GM23338 (cell line): ENCODE measurements around the gene OTOGL. TPM values are rescaled to one million over a fixed set of nuclear protein-coding genes. Genes with fewer than 3 reads are reported as not detected.

Source experiments
- ATAC-seq: fragments of 200-7000 bp; cut with Tn5 transposase; 3 replicates; pipeline ENCODE4 v1.9.1; 2020
- DNase-seq: peaks from one replicate; pipeline ENCODE4 v3.0.0-alpha.2; 2015; ENCODE audit warnings: low spot score
- H2AFZ ChIP-seq: fragments of 200-600 bp; sonication (generic); 2 replicates; pipeline ENCODE4 v1.8.0; 2016; ENCODE audit warnings: antibody characterized with exemption, mild to moderate bottlenecking, moderate library complexity
- H3F3A ChIP-seq: fragments of 200-600 bp; sonication (generic); replicated peaks from 2 replicates; pipeline ENCODE4 v1.8.0; 2017; ENCODE audit warnings: antibody characterized with exemption, mixed run types, low read depth
- H3K27ac ChIP-seq: fragments of 200-600 bp; sonication (generic); 2 replicates; pipeline ENCODE4 v1.6.1; 2016; ENCODE audit warnings: low read depth
- H3K27me3 ChIP-seq: fragments of 200-600 bp; sonication (generic); 2 replicates; pipeline ENCODE4 v1.8.0; 2016; ENCODE audit warnings: mild to moderate bottlenecking, mixed run types, moderate library complexity; ENCODE audit not compliant: insufficient read depth
- H3K36me3 ChIP-seq: fragments of 200-600 bp; sonication (generic); 2 replicates; pipeline ENCODE4 v1.8.0; 2016; ENCODE audit warnings: mild to moderate bottlenecking; ENCODE audit not compliant: insufficient read depth
- H3K4me1 ChIP-seq: fragments of 200-600 bp; sonication (generic); 2 replicates; pipeline ENCODE4 v1.8.0; 2016; ENCODE audit warnings: mild to moderate bottlenecking, moderate library complexity; ENCODE audit not compliant: insufficient read depth
- H3K4me2 ChIP-seq: fragments of 200-600 bp; sonication (generic); 2 replicates; pipeline ENCODE4 v1.7.1; 2017; ENCODE audit warnings: mixed run types
- H3K4me3 ChIP-seq: fragments of 200-600 bp; sonication (generic); 2 replicates; pipeline ENCODE4 v1.6.1; 2016; ENCODE audit warnings: mixed run types
- H3K79me2 ChIP-seq: fragments of 200-600 bp; sonication (generic); replicated peaks from 2 replicates; pipeline ENCODE4 v1.8.0; 2017; ENCODE audit warnings: mild to moderate bottlenecking; ENCODE audit not compliant: insufficient read depth
- H3K9me2 ChIP-seq: fragments of 200-600 bp; sonication (generic); 2 replicates; pipeline ENCODE4 v1.8.0; 2017; ENCODE audit not compliant: insufficient read depth
- H4K20me1 ChIP-seq: fragments of 200-600 bp; sonication (generic); replicated peaks from 2 replicates; pipeline ENCODE4 v1.8.0; 2017; ENCODE audit warnings: mild to moderate bottlenecking; ENCODE audit not compliant: insufficient read depth
- H3K27ac Mint-ChIP-seq: 2 replicates; pipeline ENCODE4 v1.8.0; 2020; ENCODE audit warnings: inconsistent platforms, mild to moderate bottlenecking, moderate library complexity, mixed read lengths
- H3K27me3 Mint-ChIP-seq: 3 replicates; pipeline ENCODE4 v1.8.0; 2022; ENCODE audit warnings: low read depth, mild to moderate bottlenecking, moderate library complexity, mixed read lengths, inconsistent platforms; ENCODE audit not compliant: insufficient read depth, poor library complexity
- H3K36me3 Mint-ChIP-seq: 3 replicates; pipeline ENCODE4 v1.8.0; 2021; ENCODE audit warnings: low read depth, mild to moderate bottlenecking, inconsistent platforms, moderate library complexity, mixed read lengths
- H3K4me1 Mint-ChIP-seq: 3 replicates; pipeline ENCODE4 v1.8.0; 2020; ENCODE audit warnings: mild to moderate bottlenecking, inconsistent platforms, mixed read lengths
- H3K4me3 Mint-ChIP-seq: 3 replicates; pipeline ENCODE4 v1.8.0; 2021; ENCODE audit warnings: moderate library complexity, mild to moderate bottlenecking, inconsistent platforms, mixed read lengths
- H3K9me3 Mint-ChIP-seq: 3 replicates; pipeline ENCODE4 v1.8.0; 2020; ENCODE audit warnings: moderate library complexity, mild to moderate bottlenecking, inconsistent platforms, mixed read lengths
- EZH2phosphoT487 ChIP-seq: fragments of 200-600 bp; sonication (generic); IDR thresholded peaks from one replicate; pipeline ENCODE4 v1.8.1; 2018; ENCODE audit warnings: antibody characterized with exemption; ENCODE audit not compliant: unreplicated experiment
- JUNB ChIP-seq: IDR thresholded peaks from one replicate; pipeline ENCODE4 v1.6.1; 2016; ENCODE audit warnings: antibody characterized with exemption; ENCODE audit not compliant: unreplicated experiment
- NANOG ChIP-seq: IDR thresholded peaks from 2 replicates; pipeline ENCODE4 v1.6.1; 2016; ENCODE audit warnings: antibody characterized with exemption, borderline replicate concordance
- POLR2AphosphoS5 ChIP-seq: IDR thresholded peaks from 2 replicates; pipeline ENCODE4 v1.6.1; 2016; ENCODE audit warnings: antibody characterized with exemption, low read depth
- STAT1 ChIP-seq: IDR thresholded peaks from one replicate; pipeline ENCODE4 v1.6.1; 2016; ENCODE audit warnings: antibody characterized with exemption; ENCODE audit not compliant: unreplicated experiment
- ZNF114 ChIP-seq: fragments of 250-450 bp; sonication (Bioruptor Pico); IDR thresholded peaks from 2 replicates; pipeline ENCODE4 v1.5.0; 2020; ENCODE audit warnings: mild to moderate bottlenecking, moderate library complexity
- ZNF331 ChIP-seq: fragments of 250-450 bp; sonication (Bioruptor Pico); IDR thresholded peaks from 2 replicates; pipeline ENCODE4 v1.5.0; 2020; ENCODE audit warnings: low read depth, mild to moderate bottlenecking, moderate library complexity
- polyA plus RNA-seq: library from polyadenylated mRNA; unstranded; fragments of >200 nt; fragmentation: Nextera tagmentation; extraction: Ambion mirVana; gene quantifications from 2 replicates; pipeline ENCODE4 v1.2.1, GENCODE V29; 2016
- total RNA-seq: library from RNA; depleted of rRNA; stranded (reverse); fragments of >200 nt; shearing (Covaris generic); gene quantifications from 2 replicates; pipeline ENCODE4 v1.2.3, GENCODE V29; 2014
- TF ChIP-seq, protein P1 (sequence below): IDR thresholded peaks from one replicate; pipeline ENCODE4 v1.6.1; 2018; ENCODE audit warnings: antibody characterized with exemption; ENCODE audit not compliant: unreplicated experiment
- TF ChIP-seq, protein P2 (sequence below): IDR thresholded peaks from 2 replicates; pipeline ENCODE4 v1.6.1; 2016; ENCODE audit warnings: antibody characterized with exemption

OTOGL gene
- total and polyA plus RNA-seq, 2 experiments from 2014 or later, result 0.36 to 0.66 TPM

DNA sequence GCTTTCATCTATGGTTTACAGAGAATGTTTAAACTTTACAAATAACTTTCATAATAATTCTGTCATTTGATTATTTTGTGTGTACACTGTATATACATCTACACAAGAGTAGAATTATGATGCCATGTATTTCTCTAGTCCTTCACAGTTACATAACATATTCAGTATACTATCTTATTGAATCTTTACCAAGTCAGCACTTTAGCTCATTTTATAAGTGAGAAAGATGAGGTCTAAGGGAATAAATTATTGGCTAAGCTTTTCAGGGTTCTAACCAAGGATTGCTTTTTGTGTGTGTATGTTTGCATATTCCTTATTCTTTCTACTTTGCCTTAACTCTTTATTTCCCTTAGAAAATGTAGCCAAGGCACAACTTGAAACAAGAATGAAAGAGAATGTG lies 260.4 kb downstream of the OTOGL start:
- no peaks in the 10 kb centered on the region for H3K79me2 ChIP-seq
- H3K27me3 ChIP-seq, result no peaks in the 10 kb centered on the region
- H3K4me2 ChIP-seq, result no peak overlapping the region
- no peaks in the 10 kb centered on the region for H3K27me3 Mint-ChIP-seq
- H3K36me3 Mint-ChIP-seq, result no peaks in the 10 kb centered on the region
- no peaks in the 10 kb centered on the region for H3K9me2 ChIP-seq
- H3K4me1 Mint-ChIP-seq, result no peaks in the 10 kb centered on the region
- no peak overlapping the region for H3K27ac ChIP-seq
- TF ChIP-seq, protein P1, sequence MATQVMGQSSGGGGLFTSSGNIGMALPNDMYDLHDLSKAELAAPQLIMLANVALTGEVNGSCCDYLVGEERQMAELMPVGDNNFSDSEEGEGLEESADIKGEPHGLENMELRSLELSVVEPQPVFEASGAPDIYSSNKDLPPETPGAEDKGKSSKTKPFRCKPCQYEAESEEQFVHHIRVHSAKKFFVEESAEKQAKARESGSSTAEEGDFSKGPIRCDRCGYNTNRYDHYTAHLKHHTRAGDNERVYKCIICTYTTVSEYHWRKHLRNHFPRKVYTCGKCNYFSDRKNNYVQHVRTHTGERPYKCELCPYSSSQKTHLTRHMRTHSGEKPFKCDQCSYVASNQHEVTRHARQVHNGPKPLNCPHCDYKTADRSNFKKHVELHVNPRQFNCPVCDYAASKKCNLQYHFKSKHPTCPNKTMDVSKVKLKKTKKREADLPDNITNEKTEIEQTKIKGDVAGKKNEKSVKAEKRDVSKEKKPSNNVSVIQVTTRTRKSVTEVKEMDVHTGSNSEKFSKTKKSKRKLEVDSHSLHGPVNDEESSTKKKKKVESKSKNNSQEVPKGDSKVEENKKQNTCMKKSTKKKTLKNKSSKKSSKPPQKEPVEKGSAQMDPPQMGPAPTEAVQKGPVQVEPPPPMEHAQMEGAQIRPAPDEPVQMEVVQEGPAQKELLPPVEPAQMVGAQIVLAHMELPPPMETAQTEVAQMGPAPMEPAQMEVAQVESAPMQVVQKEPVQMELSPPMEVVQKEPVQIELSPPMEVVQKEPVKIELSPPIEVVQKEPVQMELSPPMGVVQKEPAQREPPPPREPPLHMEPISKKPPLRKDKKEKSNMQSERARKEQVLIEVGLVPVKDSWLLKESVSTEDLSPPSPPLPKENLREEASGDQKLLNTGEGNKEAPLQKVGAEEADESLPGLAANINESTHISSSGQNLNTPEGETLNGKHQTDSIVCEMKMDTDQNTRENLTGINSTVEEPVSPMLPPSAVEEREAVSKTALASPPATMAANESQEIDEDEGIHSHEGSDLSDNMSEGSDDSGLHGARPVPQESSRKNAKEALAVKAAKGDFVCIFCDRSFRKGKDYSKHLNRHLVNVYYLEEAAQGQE, result no peak
- no peak overlapping the region for H2AFZ ChIP-seq
- H3K36me3 ChIP-seq, result no peaks in the 10 kb centered on the region
- H3K4me3 ChIP-seq, result no peak overlapping the region
- H3K4me3 Mint-ChIP-seq, result no peak overlapping the region
- no peaks in the 10 kb centered on the region for H3F3A ChIP-seq
- no peaks in the 10 kb centered on the region for H3K4me1 ChIP-seq
- no peaks in the 10 kb centered on the region for H3K9me3 Mint-ChIP-seq
- no peaks in the 10 kb centered on the region for H4K20me1 ChIP-seq
- H3K27ac Mint-ChIP-seq, result no peak overlapping the region
- DNase-seq (no peak), ATAC-seq (no peak)

DNA sequence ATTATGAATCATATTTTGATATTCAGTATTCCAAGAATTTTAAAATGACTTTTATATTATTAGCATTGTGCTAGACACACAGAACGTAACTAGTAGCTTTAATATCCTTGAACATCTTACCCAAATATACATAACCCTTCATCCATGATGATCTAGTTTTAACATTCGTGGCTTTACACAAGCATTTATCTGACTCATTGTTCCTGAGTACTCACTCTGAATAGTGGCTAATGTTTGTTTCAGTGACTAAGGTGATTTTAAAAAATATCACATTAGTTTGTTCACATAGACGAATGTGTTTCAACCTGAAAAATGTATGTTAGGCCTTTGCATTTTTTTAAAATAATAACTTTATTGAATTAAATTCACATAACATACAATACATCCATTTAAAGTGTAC lies 264.7 kb downstream of the OTOGL start:
- no peak overlapping the region for H3K27ac Mint-ChIP-seq
- TF ChIP-seq POLR2AphosphoS5, result no peak
- no peak for TF ChIP-seq EZH2phosphoT487
- no peak for TF ChIP-seq STAT1
- no peak for TF ChIP-seq NANOG
- TF ChIP-seq ZNF114 (CRISPR knock-in tag), result no peak
- no peak for TF ChIP-seq ZNF331
- Histone ChIP-seq H3K4me1 (no peaks in the 10 kb centered on the region), H4K20me1 (no peaks in the 10 kb centered on the region), H3K4me3 (no peak overlapping the region), H2AFZ (no peak overlapping the region), H3K27ac (no peak overlapping the region), H3K79me2 (no peaks in the 10 kb centered on the region), H3K9me2 (no peaks in the 10 kb centered on the region), H3K4me2 (no peak overlapping the region), H3K36me3 (no peaks in the 10 kb centered on the region), H3F3A (no peaks in the 10 kb centered on the region), H3K27me3 (no peaks in the 10 kb centered on the region)
- DNase-seq (no peak), ATAC-seq (no peak)
- H3K9me3 Mint-ChIP-seq, result no peaks in the 10 kb centered on the region
- H3K4me1 Mint-ChIP-seq, result no peaks in the 10 kb centered on the region
- H3K36me3 Mint-ChIP-seq, result no peaks in the 10 kb centered on the region
- no peak overlapping the region for H3K4me3 Mint-ChIP-seq
- H3K27me3 Mint-ChIP-seq, result no peaks in the 10 kb centered on the region

DNA sequence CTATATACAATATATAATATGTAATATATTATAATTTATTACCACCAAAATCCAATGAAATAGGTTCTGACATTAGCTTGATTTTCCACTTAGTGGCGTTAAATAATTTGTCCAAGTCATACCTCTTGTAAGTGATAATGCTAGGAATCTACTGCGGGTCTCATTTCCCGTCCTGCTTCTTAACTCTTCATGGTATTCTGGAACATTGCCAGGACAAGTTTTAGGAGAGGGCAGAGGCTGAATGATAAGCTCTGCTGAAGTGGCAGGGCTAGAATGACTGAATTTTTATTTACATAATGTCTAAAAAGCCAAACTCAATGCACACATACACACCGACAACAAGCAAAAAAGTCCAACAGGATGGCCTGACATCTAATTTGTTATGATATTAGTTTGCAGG lies 274.3 kb downstream of the OTOGL start:
- Histone ChIP-seq H4K20me1 (no peaks in the 10 kb centered on the region), H2AFZ (no peak overlapping the region), H3K27me3 (no peaks in the 10 kb centered on the region), H3K9me2 (no peaks in the 10 kb centered on the region), H3K4me1 (no peaks in the 10 kb centered on the region), H3K79me2 (no peaks in the 10 kb centered on the region), H3K4me2 (no peak overlapping the region), H3K4me3 (no peak overlapping the region), H3F3A (no peaks in the 10 kb centered on the region), H3K27ac (no peak overlapping the region), H3K36me3 (no peaks in the 10 kb centered on the region)
- Mint-ChIP-seq H3K4me3 (no peak overlapping the region), H3K27ac (no peak overlapping the region), H3K4me1 (no peaks in the 10 kb centered on the region), H3K36me3 (no peaks in the 10 kb centered on the region), H3K9me3 (no peaks in the 10 kb centered on the region), H3K27me3 (no peaks in the 10 kb centered on the region)
- ATAC-seq, result no peak
- no peak for DNase-seq
- TF ChIP-seq JUNB (no peak), ZNF331 (no peak), NANOG (no peak), ZNF114 (CRISPR knock-in tag) (no peak), EZH2phosphoT487 (no peak)
- TF ChIP-seq, protein P2, sequence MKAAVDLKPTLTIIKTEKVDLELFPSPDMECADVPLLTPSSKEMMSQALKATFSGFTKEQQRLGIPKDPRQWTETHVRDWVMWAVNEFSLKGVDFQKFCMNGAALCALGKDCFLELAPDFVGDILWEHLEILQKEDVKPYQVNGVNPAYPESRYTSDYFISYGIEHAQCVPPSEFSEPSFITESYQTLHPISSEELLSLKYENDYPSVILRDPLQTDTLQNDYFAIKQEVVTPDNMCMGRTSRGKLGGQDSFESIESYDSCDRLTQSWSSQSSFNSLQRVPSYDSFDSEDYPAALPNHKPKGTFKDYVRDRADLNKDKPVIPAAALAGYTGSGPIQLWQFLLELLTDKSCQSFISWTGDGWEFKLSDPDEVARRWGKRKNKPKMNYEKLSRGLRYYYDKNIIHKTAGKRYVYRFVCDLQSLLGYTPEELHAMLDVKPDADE, result no peak
